ENCODE measurements around the gene PAX2.

DNA sequence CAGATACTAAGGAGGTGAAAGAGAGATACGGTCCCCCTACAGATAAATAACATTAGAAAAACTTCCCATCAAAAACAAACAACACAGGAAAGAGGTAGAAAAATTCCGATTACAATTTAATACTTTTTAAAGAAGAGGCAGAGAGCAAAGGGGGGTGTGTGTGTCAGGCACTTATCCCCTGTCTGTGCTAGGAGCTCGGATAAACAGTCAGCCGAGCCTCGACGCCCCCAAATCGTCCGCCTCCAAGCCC, 3.6 kb downstream of the PAX2 start:
- TF ChIP-seq, protein P1, sequence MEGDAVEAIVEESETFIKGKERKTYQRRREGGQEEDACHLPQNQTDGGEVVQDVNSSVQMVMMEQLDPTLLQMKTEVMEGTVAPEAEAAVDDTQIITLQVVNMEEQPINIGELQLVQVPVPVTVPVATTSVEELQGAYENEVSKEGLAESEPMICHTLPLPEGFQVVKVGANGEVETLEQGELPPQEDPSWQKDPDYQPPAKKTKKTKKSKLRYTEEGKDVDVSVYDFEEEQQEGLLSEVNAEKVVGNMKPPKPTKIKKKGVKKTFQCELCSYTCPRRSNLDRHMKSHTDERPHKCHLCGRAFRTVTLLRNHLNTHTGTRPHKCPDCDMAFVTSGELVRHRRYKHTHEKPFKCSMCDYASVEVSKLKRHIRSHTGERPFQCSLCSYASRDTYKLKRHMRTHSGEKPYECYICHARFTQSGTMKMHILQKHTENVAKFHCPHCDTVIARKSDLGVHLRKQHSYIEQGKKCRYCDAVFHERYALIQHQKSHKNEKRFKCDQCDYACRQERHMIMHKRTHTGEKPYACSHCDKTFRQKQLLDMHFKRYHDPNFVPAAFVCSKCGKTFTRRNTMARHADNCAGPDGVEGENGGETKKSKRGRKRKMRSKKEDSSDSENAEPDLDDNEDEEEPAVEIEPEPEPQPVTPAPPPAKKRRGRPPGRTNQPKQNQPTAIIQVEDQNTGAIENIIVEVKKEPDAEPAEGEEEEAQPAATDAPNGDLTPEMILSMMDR (conservative IDR thresholded peaks at IDR 0.05; ENCODE audit: low read depth, low read length), result no peak
- no peak for TF ChIP-seq EZH2 (IDR thresholded peaks at IDR 0.05; ENCODE audit: borderline replicate concordance, low read depth, low read length, poor library complexity, severe bottlenecking)
